Stimulated activated CD8-positive, alpha-beta memory T cell treated with anti-CD3 and anti-CD28 coated beads, Interleukin-12 subunit alpha, Interleukin-12 subunit beta, amount 100 ng/mL, for 24 hours (primary cell): ENCODE measurements around the gene SH3PXD2A.
"Not testable (repeated sequence)": the region's sequence is repeated elsewhere in the genome, so short reads cannot be mapped to it uniquely, and the experiment has no call there.

Source experiments
- DNase-seq: peaks from one replicate; pipeline ENCODE4 v3.0.0-alpha.2; 2020; ENCODE audit errors: extremely low read depth

SH3PXD2A gene

DNA sequence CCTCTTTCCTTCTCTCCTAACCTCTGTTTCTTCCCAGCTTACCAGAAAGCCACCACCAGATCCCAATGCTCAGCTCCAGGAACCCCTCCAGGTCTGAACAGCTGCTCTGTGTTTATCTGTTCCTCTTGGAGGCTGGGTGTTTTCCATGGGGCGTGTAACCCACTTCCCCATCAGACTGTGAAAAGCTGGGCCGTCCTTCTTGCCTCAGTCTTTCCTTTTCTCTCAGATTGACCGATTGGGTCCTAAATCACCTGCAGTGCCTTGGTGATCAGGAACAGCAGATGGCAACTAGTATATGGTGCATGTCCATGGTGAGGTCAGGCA lies 4.8 kb downstream of the SH3PXD2A start:
- no peak for DNase-seq

DNA sequence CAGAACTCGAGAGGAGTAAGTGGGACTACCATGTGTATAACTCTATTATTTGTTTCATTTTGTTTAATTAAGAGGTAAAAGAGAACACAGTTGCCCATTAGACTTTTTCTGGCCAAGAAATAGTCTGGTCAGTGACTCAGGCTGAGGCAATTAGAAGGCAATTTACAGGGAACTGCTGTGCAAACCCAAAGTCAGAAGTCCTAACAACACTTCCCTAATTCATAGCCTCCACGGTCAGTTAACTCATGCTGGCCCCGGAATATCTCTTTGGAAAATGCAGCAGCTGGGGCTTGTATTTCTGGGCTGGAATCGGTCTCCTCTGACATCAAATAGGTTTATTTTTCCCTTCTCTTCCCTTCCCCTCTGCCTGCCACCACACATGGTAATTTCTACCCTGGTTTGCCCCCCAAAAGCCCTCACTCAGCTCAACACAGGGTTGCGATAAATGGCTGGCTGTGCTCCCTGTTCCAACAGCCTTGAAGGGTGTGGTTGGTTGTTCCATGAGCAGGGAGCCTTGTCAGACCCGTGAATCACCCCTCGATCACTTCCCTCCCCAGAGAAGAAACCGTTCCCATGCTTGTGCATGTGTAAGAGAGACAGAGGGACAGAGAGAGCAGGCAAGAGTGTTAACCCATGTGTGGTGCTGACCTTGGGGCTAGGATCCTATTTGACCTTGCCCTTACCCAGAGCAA lies 5.3 kb downstream of the SH3PXD2A start:
- DNase-seq = no peak

DNA sequence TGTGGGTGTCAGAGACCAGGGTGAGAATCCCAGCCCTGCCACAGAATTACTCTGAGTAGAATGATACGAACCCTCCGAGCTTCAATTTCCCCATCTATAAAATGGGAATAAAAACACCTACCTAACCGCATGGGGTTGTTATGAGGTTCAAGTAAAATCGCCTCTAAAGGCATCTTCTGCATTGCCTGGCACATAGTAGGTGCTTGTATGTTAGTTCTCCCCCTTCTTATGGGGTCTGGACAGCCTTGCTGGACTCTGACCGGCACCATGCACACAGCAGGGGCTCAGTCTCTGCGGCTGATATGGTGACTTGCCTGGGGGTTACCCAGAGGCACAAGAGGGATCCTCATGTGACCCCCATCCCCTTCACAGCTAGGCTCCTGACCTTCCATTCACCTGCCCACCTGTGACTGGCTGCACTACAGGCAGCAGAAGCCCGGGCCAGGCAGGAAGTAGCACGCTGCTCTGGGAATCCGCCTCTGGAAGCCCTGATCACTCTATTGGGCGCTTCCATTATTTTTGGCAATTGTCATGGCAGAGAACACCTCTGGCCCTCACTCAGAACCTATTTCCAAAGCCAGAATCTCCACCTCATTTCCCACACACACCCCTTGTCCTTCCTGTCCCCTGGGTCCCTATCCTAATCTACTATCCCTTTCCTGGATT lies 6.0 kb downstream of the SH3PXD2A start:
- DNase-seq = no peak

DNA sequence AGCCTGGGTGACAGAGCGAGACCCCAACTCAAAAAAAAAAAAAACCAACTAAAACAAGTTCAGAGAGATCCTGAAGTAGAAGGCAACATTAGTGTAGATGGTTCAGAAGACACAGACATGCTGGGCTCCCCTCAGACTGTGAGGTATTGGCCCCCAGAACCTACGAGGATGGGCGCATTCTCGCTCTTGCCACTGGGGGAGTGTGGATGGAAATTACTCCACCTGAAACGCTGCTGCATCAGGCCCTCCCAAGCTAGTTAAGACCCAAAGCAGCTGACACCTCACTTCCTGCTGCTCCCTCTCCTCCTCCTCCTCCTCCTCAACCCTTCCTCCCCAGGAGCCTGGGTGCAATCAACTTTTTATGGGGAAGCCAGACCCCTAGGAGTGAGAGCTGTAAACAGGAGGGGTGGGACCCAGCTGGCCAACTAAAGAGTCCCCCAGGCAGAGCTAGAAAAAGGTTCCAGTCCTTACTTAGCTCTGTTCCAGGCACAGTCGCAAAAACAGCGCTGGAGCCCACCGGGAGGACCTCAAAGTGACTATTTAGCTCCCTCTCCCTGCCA lies 7.4 kb downstream of the SH3PXD2A start:
- DNase-seq = no peak

DNA sequence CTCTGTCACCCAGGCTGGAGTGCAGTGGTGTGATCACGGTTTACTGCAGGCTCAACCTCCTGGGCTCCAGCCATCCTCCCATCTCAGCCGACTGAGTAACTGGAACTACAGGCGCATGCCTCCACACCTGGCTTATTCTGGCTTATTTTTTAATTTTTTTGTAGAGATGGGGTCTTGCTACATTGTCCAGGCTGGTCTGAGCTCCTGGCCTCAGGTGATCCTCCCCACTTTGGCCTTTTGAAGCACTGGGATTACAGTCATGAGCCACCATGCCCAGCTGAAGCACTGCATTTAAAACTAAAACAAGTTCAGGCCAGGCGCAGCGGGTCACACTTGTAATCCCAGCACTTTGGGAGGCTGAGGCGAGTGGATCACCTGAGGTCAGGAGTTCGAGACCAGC lies 8.0 kb downstream of the SH3PXD2A start:
- DNase-seq = no peak

DNA sequence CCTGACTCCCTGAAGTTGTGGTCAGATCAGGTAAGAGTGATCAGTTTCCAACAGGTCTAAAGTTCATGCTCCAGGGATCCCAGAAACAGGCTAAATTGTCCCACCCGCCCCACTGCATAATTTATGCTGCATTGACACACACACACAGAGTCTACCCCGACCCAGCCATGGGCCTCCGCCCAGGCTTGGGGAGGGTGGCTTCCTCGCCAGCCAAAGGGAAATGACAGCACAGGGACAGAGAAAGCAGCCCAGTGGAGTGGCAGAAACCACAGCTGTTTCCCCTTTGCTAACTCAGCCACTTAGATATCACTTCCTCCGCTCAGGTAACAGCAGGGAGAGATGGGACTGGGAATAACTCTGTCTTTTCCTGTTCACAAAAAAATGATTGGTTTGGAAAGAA lies 9.4 kb downstream of the SH3PXD2A start:
- DNase-seq = no peak

DNA sequence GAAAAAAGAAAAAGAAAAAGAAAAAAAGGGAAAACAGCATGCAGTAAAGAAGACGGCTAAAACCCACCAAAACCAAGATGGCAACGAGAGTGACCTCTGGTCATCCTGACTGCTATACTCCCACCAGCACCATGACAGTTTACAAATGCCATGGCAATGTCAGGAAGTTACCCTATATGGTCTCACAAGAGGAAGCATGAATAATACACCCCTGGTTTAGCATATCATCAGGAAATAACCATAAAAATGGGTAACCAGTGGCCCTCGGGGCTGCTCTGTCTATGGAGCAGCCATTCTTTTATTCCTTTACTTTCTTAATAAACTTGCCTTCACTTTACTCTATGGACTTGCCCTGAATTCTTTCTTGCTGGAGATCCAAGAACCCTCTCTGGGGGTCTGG lies 10.0 kb downstream of the SH3PXD2A start:
- DNase-seq = not testable (repeated sequence)

DNA sequence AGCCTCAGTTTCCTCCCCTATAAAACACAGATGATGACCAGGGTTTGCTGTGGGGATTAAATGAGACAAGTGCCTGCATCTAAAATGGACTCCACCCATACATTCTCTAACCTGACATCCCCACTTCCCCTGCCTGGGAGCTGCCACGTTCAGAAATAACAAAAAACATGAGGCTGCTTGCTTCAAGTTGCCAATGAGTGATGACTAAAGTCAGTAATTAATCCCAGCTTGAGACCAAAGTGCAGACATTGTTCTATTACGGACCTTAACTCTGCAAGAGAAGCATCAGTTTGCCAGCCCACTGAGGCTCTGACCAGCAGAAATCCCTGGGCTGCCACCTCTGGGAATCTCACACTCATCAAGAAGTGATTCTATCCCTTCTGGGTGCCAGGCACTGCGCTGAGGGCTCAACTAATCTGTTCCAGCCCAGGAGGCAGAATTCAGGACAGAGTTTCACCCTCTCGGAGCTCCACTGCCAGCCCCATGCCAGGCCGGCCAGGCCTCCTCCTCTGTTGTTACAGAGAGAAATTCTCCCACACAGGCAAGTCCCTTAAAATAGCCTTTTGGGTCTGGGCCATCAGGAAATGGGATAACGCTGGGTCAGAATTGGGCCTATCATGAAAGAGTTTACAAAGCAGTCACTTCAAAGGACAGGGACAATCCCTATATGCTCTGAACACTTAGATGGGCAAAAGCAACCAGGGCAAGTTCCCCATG lies 11.4 kb downstream of the SH3PXD2A start:
- DNase-seq = no peak

DNA sequence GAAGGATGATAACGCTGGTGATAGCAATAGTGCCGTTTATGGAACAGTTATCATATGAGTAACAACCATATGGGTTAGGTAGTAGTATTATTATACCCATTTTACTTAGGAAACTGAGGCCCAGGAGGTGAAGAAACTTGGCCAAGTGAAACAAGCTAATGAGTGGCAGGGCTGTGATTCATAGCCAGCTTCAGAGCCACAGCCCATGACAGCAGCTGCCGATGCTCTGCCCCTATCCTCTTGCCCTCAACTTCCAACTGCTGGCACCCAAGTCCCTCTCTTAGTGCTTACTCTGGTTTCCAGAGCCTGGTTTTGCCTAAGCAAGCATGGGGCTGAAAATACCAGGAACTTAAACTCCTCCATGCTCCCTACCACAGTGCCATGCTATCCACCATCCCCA lies 12.3 kb downstream of the SH3PXD2A start:
- DNase-seq = no peak

DNA sequence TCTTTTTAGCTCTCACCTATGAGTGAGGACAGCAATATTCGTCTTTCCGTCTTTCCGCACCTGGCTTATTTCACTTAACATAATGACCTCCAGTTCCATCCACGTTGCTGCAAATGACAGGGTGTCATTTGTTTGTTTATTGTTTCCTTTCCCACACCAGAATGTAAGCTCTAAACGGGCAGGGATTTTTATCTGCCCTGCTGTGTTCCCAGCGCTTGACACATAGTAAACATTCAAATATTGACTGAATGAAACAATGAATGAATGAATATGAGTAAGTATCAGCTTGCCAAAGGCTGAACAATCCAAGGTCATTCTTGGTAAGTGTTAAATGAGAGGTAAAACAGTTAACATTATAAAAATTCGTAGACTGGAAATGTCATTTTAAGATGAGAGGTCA lies 12.8 kb downstream of the SH3PXD2A start:
- no peak for DNase-seq

DNA sequence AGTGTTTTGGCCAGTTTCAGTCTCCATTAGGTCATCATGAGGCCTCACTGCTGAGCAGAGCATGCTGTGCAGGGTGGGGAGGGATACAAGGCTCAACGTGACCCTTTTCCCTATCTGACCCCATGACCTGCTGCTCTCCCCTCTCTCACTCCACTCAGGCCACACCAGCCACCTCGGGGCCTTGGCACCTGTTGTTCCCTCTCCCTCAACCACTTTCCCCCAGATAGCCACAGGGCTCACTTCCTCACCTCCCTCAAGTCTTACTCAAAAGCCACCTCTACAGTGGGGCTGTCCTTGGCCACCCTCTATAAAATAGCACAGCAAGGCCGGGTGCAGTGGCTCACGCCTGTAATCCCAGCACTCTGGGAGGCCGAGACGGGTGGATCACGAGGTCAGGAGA lies 13.9 kb downstream of the SH3PXD2A start:
- no peak for DNase-seq

DNA sequence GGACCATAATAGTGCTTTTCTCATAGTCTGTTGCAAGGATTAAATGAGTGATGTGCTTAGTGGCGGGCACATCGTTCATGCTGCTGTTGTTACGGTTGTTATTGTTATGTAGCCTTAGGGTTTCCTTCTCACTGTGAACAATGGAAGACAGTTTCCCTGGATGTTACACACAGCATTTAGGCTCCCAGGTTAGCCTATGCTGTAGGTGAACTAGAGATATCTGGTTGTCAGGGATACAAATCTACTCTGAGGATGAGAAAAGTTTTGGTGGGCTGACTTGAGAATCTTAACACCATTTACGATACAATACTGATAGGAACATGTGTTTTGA lies 14.7 kb downstream of the SH3PXD2A start:
- DNase-seq = no peak

DNA sequence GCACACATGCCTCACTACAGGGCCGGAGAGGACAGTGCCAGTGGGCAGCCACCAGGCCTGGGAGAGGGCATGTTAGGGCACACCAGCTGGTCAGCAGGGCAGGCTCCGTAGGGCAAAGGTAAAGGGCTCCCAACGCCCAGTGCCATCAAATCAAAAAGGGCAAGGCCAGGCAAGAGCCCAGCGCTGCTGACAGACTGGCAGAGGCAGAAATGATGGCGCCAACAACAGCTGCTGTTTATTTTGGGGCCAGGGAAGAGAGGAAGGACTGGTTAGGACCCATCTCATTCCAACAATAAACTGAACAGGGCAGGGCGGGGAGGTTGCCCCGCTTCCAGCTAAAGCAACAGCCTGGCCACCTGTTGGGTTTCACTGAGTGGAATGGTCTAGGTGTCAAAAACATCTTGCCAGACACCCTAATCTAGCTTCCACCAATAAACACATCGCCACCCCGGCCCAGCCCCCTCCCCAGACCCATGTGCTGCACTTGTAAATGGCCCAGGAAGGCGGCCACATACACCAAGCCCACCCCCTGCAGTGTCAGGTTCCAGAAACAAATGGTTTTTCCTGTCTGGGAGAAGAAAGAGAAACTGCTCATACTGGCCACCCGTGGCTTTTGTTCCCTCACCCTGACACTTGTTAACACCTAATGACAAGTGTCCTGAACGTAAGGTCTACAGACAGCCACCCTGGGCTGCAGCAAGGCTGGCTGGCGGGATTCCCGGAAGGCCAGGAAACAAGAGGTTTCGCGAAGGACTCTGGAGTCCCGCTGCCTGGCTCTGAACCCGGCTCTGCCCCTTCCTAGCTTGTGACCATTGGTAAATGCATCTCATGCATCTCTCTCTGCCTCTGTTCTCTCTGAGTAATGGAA lies 15.3 kb downstream of the SH3PXD2A start:
- DNase-seq = no peak

DNA sequence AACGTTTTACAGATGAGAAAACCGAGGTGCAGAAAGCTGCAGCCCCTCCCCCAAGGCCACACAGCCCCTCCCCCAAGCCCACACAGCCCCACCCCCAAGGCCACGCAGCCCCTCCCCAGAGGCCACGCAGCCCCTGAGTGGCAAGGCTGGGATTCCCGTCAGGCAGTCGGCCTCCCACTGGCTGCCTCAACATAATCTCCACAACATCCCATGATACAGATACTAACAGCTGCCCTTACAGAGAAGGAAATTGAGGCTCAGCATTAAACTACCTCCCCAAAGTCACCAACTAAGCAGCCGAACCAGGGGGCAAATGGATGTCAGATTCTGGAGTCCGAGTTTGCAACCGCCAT lies 15.9 kb downstream of the SH3PXD2A start:
- no peak for DNase-seq

DNA sequence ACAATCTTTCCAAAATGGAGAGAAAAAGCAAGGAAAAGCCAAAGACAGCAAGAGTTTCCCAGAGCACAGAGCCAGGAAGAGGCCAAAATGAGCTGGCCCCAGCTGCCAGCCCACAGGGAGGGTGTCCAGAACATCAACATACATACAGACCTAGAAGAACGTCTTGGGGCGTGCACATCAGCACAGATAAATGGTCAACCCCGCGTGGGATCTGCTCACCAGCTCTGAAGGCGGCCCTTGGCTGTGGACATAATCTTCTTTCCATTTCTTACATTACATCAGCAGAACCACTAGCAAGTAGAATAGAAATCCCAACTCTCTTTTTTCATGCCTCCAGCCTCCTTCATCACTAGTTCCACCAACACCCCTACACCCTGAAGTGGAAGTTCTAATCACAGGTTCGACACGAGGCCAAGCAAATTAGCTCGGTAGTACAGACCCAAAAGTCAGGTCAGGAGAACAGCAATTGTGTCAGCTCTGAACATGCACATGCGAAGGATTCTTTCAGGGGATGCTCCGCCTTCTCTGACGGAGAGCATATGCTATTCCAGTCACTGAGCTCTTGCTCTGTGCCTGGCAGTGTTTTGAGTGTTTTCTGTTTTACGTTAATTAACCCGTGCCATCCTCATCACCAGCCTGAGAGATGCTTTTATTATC lies 16.4 kb downstream of the SH3PXD2A start:
- DNase-seq = no peak

DNA sequence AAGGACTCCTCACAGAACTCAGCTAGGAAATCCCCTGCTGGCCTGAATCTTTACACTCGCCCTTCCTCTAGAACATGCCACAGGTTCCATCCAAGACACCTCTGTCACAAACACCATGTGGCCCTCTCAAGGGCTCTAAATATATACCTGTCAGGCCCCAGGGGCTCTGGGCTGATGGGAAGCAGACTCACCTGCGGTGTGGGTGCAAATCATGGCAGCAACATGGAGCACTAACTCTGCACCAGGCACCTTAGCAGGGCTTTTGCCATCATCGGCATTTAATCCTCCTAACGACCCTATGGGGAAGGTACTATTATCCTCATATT lies 17.3 kb downstream of the SH3PXD2A start:
- DNase-seq = no peak

DNA sequence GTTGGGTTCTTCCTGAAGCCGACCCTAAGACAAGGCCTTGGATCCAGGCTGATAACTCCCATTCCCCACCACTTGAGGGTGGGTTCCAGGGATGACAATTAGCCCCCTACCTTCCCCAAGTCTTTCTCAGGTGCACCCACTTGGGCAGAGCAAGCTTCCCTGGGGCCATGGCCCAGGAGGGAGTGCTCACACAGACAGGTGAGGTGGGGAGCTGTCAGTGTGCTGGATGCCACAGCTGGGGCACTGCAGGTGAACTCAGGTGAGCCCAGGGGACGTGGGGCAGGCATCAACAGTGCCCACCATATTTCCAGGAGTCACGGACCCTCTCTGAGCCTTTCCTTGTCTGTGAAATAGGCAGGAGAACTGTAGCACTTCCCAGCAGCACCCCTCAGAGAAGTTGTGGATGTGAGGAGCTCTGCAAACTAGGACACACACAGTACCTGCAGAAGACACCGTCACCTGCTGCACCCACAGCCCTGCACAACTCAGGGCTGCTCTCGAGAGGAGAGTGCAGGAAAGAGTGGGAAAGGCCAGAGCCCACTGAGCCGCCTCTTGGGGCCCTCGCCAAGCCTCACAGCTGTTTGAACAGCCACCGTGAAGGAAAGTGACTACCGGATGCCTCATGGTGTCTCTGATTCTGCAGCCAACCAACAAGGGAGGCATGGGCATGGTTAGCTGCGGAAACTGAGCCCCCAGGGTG lies 17.9 kb downstream of the SH3PXD2A start:
- DNase-seq = no peak

DNA sequence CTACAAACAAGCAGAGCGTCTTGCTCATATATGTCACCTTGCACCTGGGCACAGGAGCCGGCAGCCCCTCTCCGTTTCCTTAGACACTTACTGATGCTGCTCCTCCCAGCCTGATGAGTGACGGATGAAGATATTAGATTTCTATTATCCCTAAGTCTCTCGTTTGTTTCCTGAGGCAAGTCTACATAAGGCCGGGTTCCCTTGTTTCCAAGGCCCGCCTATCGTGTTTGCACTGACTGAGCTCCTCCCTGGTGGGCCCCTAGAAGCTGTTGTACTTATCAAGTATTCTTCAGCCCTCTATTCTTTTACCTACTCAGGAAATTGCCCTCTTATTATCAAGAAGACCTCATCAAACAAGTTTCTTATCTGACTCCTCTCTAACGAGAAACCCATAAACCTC lies 18.5 kb downstream of the SH3PXD2A start:
- DNase-seq = no peak

DNA sequence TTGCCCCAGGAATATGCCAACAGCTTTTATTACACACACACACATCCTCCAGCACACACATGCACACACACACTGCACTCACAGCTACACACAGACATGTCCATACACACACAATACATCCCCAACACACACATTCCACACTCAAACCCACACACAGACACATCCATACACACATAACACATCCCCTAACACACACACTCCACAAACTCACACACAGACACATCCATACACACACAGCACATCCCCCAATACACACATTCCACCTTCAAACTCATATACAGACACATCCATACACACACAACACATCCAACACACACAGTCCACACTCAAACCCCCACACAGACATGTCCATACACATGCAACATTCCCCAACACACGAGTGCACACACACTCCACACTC lies 19.1 kb downstream of the SH3PXD2A start:
- DNase-seq = no peak

DNA sequence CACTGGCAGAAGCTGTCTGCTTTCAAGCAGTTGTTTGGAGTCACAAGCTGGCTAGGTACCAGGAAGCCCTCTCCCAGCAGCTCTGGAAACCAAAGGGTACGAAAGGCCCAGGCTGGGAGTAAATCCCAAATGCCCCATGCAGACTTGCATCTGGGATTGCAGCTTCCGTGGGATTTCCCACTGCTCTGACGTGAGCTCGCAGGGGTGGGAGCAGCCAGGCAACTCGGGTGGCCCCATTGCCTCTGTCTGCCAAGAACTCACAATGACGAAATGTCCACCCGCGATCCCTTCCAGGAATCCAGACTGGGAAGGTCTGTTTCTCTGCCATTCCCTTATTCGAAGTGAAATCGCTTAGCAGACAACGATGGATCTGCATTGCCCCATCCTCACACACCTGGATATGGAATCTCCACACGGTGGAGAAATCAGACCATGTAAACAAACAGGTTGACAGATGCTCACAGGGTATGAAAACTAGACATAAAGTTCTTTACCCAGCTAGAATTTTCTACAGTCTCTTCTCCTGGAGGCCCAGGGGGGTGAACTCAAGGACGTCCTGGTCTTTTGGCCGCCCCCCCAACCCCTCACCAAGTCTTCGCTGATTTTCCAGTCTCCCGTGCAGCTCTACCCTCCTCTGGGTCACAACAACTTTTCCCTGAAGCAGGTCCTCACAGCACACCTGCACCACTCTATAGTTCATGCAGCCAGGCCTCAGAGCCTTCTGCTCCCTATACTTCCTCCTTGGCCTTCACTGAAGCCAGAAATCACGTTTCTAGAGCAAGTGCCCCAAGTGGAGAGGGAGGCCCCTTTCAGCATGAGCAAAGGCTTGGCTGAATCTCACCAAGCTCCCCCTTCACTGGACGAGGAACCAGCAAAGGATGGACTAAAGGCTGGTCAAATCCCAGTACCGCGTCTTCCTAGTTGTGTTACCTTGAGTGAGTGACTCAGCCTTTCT lies 20.0 kb downstream of the SH3PXD2A start:
- no peak for DNase-seq
